ENCODE results near the gene SCAMP4. TPM values are rescaled to one million over a fixed set of nuclear protein-coding genes. Genes with fewer than 3 reads are reported as not detected.

The SCAMP4 gene
- total and polyA plus RNA-seq, 9 of the 15 experiments (the other 6 are each of a cell fraction or from before 2014, with no cell fraction given), result 0.81 to 45.9 (median 12.8) TPM

DNA sequence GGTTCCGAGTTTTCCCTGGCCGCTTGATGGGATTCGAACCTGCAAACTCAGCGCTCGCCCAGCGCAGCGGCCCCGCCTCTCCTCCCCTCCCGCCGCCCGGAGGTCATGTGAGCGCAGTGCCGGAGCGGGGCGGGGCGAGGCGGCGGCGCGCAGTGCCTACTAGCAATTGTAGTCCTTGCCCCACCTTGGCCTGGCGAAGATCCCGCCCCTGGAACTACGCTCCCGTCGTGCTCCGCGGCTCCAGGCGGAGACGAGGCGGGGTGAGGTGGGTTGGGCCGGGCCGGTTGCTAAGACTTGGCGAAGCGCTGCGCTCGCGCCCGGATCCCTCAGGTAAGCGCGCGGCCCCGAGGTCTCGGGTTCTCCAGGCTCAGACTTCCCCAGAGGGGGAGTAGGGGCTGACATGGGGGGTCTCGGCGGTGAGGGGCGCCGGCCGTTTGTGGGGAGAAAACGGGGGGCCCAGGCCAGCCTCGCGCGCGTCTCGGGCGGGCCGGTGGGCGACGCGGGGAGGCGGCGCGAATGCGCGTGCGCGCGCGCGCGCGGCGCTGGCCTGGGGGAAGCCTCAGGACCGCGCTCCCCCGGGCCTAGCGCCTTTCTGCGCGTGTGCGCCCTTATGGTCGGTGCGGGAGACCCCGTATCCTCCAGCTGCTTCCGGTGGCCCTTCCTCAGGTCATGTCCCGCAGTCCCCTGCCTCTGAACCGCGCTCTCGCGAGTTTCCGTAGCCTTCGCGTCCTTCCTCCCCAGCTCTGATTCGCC lies at the start of gene SCAMP4, which contains the start of gene ADAT3 (continued):
- TF ChIP-seq KHSRP (IDR thresholded peaks at IDR 0.05), result no peak
- no peak for TF ChIP-seq TEAD4 (IDR thresholded peaks at IDR 0.05; ENCODE audit: low read length)
- TF ChIP-seq TEAD4 (CRISPR knock-in tag; IDR thresholded peaks at IDR 0.05; ENCODE audit: borderline replicate concordance), result no peak
- 0 out of 2 replicates have a peak, but pooled peaks have one; percentile 38 for TF ChIP-seq ZFPM2 (CRISPR knock-in tag; IDR thresholded peaks at IDR 0.05)
- no peak for TF ChIP-seq NR3C1 (CRISPR knock-in tag; IDR thresholded peaks at IDR 0.05)
- TF ChIP-seq SMAD2 (IDR thresholded peaks at IDR 0.05; ENCODE audit: low read depth, low read length), result no peak
- no peak for TF ChIP-seq MTA1 (IDR thresholded peaks at IDR 0.05; ENCODE audit: borderline replicate concordance)
- TF ChIP-seq MAFG (tag; conservative IDR thresholded peaks at IDR 0.05), result no peak
- TF ChIP-seq POLR2AphosphoS5 (IDR thresholded peaks at IDR 0.05; ENCODE audit: control insufficient read depth, insufficient read depth, low read depth, low read length), result peak; percentile 69; the same call in 1 of the 2 replicates
- no peak for TF ChIP-seq ZNF431 (CRISPR knock-in tag; IDR thresholded peaks at IDR 0.05)
- peak; percentile 98 to 100 for TF ChIP-seq MAZ (CRISPR knock-in tag; conservative IDR thresholded peaks at IDR 0.05 in 1 of 2, IDR thresholded peaks at IDR 0.05 in 1 of 2)
- no peak for TF ChIP-seq RFX5 (IDR thresholded peaks at IDR 0.05; ENCODE audit: low read depth, low read length)
- no peak for TF ChIP-seq NBN (IDR thresholded peaks at IDR 0.05; ENCODE audit: low read depth)
- TF ChIP-seq TAF15 (IDR thresholded peaks at IDR 0.05; ENCODE audit: low read depth, low read length), result no peak
- TF ChIP-seq, protein P1, sequence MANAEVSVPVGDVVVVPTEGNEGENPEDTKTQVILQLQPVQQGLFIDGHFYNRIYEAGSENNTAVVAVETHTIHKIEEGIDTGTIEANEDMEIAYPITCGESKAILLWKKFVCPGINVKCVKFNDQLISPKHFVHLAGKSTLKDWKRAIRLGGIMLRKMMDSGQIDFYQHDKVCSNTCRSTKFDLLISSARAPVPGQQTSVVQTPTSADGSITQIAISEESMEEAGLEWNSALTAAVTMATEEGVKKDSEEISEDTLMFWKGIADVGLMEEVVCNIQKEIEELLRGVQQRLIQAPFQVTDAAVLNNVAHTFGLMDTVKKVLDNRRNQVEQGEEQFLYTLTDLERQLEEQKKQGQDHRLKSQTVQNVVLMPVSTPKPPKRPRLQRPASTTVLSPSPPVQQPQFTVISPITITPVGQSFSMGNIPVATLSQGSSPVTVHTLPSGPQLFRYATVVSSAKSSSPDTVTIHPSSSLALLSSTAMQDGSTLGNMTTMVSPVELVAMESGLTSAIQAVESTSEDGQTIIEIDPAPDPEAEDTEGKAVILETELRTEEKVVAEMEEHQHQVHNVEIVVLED (CRISPR knock-in tag; IDR thresholded peaks at IDR 0.05), result peak; percentile 60; the same call in 1 of the 2 replicates
- peak; percentile 91 for TF ChIP-seq ADNP (tag; IDR thresholded peaks at IDR 0.05)
- TF ChIP-seq TGIF2 (CRISPR knock-in tag; IDR thresholded peaks at IDR 0.05), result no peak
- no peak for TF ChIP-seq PTTG1 (tag; IDR thresholded peaks at IDR 0.05; ENCODE audit: low read depth)
- TF ChIP-seq, protein P2, sequence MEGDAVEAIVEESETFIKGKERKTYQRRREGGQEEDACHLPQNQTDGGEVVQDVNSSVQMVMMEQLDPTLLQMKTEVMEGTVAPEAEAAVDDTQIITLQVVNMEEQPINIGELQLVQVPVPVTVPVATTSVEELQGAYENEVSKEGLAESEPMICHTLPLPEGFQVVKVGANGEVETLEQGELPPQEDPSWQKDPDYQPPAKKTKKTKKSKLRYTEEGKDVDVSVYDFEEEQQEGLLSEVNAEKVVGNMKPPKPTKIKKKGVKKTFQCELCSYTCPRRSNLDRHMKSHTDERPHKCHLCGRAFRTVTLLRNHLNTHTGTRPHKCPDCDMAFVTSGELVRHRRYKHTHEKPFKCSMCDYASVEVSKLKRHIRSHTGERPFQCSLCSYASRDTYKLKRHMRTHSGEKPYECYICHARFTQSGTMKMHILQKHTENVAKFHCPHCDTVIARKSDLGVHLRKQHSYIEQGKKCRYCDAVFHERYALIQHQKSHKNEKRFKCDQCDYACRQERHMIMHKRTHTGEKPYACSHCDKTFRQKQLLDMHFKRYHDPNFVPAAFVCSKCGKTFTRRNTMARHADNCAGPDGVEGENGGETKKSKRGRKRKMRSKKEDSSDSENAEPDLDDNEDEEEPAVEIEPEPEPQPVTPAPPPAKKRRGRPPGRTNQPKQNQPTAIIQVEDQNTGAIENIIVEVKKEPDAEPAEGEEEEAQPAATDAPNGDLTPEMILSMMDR (IDR thresholded peaks at IDR 0.05 in 2 of 3, conservative IDR thresholded peaks at IDR 0.05 in 1 of 3; ENCODE audit: insufficient read depth in 2 of 3, low read depth in 1 of 3, low read length in 3 of 3), result no peak; a peak in 1 of 6 replicates
- TF ChIP-seq, protein P3, sequence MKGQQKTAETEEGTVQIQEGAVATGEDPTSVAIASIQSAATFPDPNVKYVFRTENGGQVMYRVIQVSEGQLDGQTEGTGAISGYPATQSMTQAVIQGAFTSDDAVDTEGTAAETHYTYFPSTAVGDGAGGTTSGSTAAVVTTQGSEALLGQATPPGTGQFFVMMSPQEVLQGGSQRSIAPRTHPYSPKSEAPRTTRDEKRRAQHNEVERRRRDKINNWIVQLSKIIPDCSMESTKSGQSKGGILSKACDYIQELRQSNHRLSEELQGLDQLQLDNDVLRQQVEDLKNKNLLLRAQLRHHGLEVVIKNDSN (CRISPR knock-in tag; IDR thresholded peaks at IDR 0.05), result peak; percentile 98
- peak; percentile 73 for TF ChIP-seq CBFA2T2 (conservative IDR thresholded peaks at IDR 0.05)
- TF ChIP-seq EHMT2 (IDR thresholded peaks at IDR 0.05), result no peak
- TF ChIP-seq PRMT5 (CRISPR knock-in tag; IDR thresholded peaks at IDR 0.05), result no peak
- no peak for TF ChIP-seq HNRNPH1 (optimal IDR thresholded peaks at IDR 0.05; ENCODE audit: low read depth, low read length)

Measured in K562 (cell line).